ENCODE results near the gene CHRNA3. TPM values are rescaled to one million over a fixed set of nuclear protein-coding genes. Genes with fewer than 3 reads are reported as not detected.
A peak's percentile ranks its signal among the peaks of the same experiment; 100 is the strongest.

CHRNA3 gene
- not detected for total RNA-seq

- TF ChIP-seq CTCF (IDR thresholded peaks at IDR 0.05), result no peak
- H3K4me1 ChIP-seq (ENCODE audit: control insufficient read depth in 1 of 2, low read depth in 2 of 2), result peaks cover 9 to 19% of the 10 kb centered on the region in 2 donors
- DNase-seq (ENCODE audit: low spot score), result no peak
- H3K9me3 ChIP-seq, result no peaks in the 10 kb centered on the region
- peak within 1 kb of the TSS; percentile 64 for H3K4me3 ChIP-seq
- H3K27me3 ChIP-seq (replicated peaks; ENCODE audit: insufficient read depth), result peaks cover 14% of the 10 kb centered on the region
- ATAC-seq (ENCODE audit: insufficient number of reproducible peaks, low FRiP score, low read depth), result no peak
- no peaks in the 10 kb centered on the region for H3K36me3 ChIP-seq
- no peak within 1 kb of the TSS for H3K27ac ChIP-seq
These were observed at the start of gene CHRNA3 for GRCh38 chr15:78620527-78621421. TSS of gene CHRNA3 (minus strand) at chr15:78620996. CDS start at chr15:78620794, 202 bp downstream.

- H3K27ac ChIP-seq, result no peak overlapping the region
- no peak for ATAC-seq (ENCODE audit: insufficient number of reproducible peaks, low FRiP score, low read depth)
- no peaks in the 10 kb centered on the region for H3K27me3 ChIP-seq (replicated peaks; ENCODE audit: insufficient read depth)
- no peaks in the 10 kb centered on the region for H3K9me3 ChIP-seq
- no peak overlapping the region for H3K4me3 ChIP-seq
- no peaks in the 10 kb centered on the region for H3K4me1 ChIP-seq (ENCODE audit: control insufficient read depth in 1 of 2, low read depth in 2 of 2)
- TF ChIP-seq CTCF (IDR thresholded peaks at IDR 0.05), result no peak
- H3K36me3 ChIP-seq, result no peaks in the 10 kb centered on the region
- DNase-seq (ENCODE audit: low spot score), result no peak
These were observed 48.2 kb upstream of the CHRNA3 start for GRCh38 chr15:78668987-78669386.

- no peak for ATAC-seq (ENCODE audit: insufficient number of reproducible peaks, low FRiP score, low read depth)
- DNase-seq (ENCODE audit: low spot score), result no peak
These were observed 46.9 kb upstream of the CHRNA3 start for GRCh38 chr15:78667578-78668236.

GRCh38 chr15:78666010-78666409 lies 45.2 kb upstream of the CHRNA3 start:
- Histone ChIP-seq H3K4me1 (ENCODE audit: control insufficient read depth in 1 of 2, low read depth in 2 of 2) (no peaks in the 10 kb centered on the region), H3K36me3 (no peaks in the 10 kb centered on the region), H3K9me3 (no peaks in the 10 kb centered on the region), H3K27me3 (replicated peaks; ENCODE audit: insufficient read depth) (no peaks in the 10 kb centered on the region), H3K4me3 (no peak overlapping the region), H3K27ac (no peak overlapping the region)
- DNase-seq (ENCODE audit: low spot score), result no peak
- no peak for TF ChIP-seq CTCF (IDR thresholded peaks at IDR 0.05)
- no peak for ATAC-seq (ENCODE audit: insufficient number of reproducible peaks, low FRiP score, low read depth)

More at GRCh38 chr15:78667578-78668236, 46.9 kb upstream of the CHRNA3 start:
- H3K27me3 ChIP-seq (replicated peaks; ENCODE audit: insufficient read depth), result no peaks in the 10 kb centered on the region
- H3K27ac ChIP-seq, result no peak overlapping the region
- no peaks in the 10 kb centered on the region for H3K9me3 ChIP-seq
- no peaks in the 10 kb centered on the region for H3K4me1 ChIP-seq (ENCODE audit: control insufficient read depth in 1 of 2, low read depth in 2 of 2)
- TF ChIP-seq CTCF (IDR thresholded peaks at IDR 0.05), result no peak
- H3K4me3 ChIP-seq, result no peak overlapping the region
- H3K36me3 ChIP-seq, result no peaks in the 10 kb centered on the region

- Histone ChIP-seq H3K4me1 (ENCODE audit: control insufficient read depth in 1 of 2, low read depth in 2 of 2) (no peaks in the 10 kb centered on the region), H3K9me3 (no peaks in the 10 kb centered on the region), H3K4me3 (no peak overlapping the region), H3K27me3 (replicated peaks; ENCODE audit: insufficient read depth) (no peaks in the 10 kb centered on the region), H3K36me3 (no peaks in the 10 kb centered on the region), H3K27ac (no peak overlapping the region)
- ATAC-seq (ENCODE audit: insufficient number of reproducible peaks, low FRiP score, low read depth) (no peak), DNase-seq (ENCODE audit: low spot score) (no peak)
- TF ChIP-seq CTCF (IDR thresholded peaks at IDR 0.05), result no peak
These were observed 42.9 kb upstream of the CHRNA3 start for GRCh38 chr15:78663703-78664102.
